ENCODE data around the gene NCOA6.

DNA sequence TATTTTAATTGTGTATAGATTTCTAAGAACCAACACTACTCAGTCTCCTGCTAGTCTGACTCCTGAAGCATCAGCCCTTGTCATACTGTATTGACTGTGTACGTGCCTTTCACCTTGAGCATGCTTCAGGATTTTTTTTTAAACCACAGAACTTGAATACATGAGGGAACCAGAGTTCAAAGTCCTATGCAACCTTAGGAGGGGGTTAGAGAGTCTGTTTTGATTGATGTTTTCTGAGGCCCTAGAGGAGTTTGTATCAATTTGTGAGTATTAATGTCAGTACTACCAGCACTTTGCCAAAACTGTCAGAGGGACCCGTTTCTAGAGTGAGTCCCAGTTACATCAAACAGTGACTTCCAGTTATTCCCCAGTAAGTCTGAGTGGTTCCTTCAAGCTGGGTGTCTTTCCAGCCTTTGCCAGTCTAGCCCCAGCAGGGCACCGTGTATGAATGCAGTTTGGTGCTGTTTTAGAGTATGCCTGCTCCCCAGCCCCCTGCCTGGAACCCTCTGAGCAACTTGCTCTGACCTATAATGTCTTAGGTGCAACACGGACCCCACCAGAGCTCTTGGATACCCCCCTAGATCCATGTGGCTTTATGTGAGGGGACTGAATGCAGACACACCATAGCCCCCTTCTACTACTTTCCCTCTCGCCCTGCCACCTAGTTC is 112.8 kb downstream of the NCOA6 start:
- TF ChIP-seq, protein P1, sequence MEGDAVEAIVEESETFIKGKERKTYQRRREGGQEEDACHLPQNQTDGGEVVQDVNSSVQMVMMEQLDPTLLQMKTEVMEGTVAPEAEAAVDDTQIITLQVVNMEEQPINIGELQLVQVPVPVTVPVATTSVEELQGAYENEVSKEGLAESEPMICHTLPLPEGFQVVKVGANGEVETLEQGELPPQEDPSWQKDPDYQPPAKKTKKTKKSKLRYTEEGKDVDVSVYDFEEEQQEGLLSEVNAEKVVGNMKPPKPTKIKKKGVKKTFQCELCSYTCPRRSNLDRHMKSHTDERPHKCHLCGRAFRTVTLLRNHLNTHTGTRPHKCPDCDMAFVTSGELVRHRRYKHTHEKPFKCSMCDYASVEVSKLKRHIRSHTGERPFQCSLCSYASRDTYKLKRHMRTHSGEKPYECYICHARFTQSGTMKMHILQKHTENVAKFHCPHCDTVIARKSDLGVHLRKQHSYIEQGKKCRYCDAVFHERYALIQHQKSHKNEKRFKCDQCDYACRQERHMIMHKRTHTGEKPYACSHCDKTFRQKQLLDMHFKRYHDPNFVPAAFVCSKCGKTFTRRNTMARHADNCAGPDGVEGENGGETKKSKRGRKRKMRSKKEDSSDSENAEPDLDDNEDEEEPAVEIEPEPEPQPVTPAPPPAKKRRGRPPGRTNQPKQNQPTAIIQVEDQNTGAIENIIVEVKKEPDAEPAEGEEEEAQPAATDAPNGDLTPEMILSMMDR (conservative IDR thresholded peaks at IDR 0.05; ENCODE audit: low read depth, low read length) = no peak
- no peak for TF ChIP-seq EZH2 (IDR thresholded peaks at IDR 0.05; ENCODE audit: low read length, unreplicated experiment)

Data from PC-3 (cell line).